ENCODE measurements around the gene ST3GAL6.

DNA sequence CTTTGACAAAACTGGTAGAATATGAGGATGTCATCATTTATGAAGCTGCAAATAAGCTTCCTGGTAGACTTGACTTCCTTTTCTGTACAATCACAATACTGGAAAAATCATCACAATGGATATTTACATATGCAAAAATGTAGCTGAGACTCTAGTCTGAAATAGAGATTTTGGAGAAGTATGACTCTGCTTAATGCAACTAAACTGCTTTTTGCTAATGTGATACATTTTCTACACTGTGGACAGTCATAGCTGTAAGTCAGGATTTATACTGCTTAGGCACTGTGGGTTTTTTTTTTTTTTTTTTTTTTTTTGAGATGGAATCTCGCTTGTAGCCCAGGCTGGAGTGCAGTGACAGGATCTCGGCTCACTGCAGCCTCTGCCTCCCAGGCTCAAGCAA, 34.5 kb upstream of the ST3GAL6 start:
- TF ChIP-seq RAD21 (IDR thresholded peaks at IDR 0.05; ENCODE audit: insufficient read depth, low read depth, low read length), result no peak
- no peak for TF ChIP-seq ZZZ3 (IDR thresholded peaks at IDR 0.05; ENCODE audit: control insufficient read depth, insufficient read length, low read depth)
- TF ChIP-seq, protein P1, sequence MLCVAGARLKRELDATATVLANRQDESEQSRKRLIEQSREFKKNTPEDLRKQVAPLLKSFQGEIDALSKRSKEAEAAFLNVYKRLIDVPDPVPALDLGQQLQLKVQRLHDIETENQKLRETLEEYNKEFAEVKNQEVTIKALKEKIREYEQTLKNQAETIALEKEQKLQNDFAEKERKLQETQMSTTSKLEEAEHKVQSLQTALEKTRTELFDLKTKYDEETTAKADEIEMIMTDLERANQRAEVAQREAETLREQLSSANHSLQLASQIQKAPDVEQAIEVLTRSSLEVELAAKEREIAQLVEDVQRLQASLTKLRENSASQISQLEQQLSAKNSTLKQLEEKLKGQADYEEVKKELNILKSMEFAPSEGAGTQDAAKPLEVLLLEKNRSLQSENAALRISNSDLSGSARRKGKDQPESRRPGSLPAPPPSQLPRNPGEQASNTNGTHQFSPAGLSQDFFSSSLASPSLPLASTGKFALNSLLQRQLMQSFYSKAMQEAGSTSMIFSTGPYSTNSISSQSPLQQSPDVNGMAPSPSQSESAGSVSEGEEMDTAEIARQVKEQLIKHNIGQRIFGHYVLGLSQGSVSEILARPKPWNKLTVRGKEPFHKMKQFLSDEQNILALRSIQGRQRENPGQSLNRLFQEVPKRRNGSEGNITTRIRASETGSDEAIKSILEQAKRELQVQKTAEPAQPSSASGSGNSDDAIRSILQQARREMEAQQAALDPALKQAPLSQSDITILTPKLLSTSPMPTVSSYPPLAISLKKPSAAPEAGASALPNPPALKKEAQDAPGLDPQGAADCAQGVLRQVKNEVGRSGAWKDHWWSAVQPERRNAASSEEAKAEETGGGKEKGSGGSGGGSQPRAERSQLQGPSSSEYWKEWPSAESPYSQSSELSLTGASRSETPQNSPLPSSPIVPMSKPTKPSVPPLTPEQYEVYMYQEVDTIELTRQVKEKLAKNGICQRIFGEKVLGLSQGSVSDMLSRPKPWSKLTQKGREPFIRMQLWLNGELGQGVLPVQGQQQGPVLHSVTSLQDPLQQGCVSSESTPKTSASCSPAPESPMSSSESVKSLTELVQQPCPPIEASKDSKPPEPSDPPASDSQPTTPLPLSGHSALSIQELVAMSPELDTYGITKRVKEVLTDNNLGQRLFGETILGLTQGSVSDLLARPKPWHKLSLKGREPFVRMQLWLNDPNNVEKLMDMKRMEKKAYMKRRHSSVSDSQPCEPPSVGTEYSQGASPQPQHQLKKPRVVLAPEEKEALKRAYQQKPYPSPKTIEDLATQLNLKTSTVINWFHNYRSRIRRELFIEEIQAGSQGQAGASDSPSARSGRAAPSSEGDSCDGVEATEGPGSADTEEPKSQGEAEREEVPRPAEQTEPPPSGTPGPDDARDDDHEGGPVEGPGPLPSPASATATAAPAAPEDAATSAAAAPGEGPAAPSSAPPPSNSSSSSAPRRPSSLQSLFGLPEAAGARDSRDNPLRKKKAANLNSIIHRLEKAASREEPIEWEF (IDR thresholded peaks at IDR 0.05; ENCODE audit: insufficient replicate concordance, low read depth, low read length), result no peak
- no peak for TF ChIP-seq RFX5 (IDR thresholded peaks at IDR 0.05; ENCODE audit: low read depth, low read length)
- TF ChIP-seq, protein P2, sequence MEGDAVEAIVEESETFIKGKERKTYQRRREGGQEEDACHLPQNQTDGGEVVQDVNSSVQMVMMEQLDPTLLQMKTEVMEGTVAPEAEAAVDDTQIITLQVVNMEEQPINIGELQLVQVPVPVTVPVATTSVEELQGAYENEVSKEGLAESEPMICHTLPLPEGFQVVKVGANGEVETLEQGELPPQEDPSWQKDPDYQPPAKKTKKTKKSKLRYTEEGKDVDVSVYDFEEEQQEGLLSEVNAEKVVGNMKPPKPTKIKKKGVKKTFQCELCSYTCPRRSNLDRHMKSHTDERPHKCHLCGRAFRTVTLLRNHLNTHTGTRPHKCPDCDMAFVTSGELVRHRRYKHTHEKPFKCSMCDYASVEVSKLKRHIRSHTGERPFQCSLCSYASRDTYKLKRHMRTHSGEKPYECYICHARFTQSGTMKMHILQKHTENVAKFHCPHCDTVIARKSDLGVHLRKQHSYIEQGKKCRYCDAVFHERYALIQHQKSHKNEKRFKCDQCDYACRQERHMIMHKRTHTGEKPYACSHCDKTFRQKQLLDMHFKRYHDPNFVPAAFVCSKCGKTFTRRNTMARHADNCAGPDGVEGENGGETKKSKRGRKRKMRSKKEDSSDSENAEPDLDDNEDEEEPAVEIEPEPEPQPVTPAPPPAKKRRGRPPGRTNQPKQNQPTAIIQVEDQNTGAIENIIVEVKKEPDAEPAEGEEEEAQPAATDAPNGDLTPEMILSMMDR (IDR thresholded peaks at IDR 0.05 in 2 of 3, conservative IDR thresholded peaks at IDR 0.05 in 1 of 3; ENCODE audit: control insufficient read depth in 2 of 3, extremely low read depth in 1 of 3, insufficient read depth in 1 of 3, low read depth in 3 of 3, low read length in 3 of 3), result no peak
- TF ChIP-seq FOS (IDR thresholded peaks at IDR 0.05; ENCODE audit: borderline replicate concordance, extremely low read depth, insufficient read length), result no peak
- TF ChIP-seq, protein P3, sequence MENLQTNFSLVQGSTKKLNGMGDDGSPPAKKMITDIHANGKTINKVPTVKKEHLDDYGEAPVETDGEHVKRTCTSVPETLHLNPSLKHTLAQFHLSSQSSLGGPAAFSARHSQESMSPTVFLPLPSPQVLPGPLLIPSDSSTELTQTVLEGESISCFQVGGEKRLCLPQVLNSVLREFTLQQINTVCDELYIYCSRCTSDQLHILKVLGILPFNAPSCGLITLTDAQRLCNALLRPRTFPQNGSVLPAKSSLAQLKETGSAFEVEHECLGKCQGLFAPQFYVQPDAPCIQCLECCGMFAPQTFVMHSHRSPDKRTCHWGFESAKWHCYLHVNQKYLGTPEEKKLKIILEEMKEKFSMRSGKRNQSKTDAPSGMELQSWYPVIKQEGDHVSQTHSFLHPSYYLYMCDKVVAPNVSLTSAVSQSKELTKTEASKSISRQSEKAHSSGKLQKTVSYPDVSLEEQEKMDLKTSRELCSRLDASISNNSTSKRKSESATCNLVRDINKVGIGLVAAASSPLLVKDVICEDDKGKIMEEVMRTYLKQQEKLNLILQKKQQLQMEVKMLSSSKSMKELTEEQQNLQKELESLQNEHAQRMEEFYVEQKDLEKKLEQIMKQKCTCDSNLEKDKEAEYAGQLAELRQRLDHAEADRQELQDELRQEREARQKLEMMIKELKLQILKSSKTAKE (IDR thresholded peaks at IDR 0.05; ENCODE audit: low read depth, poor library complexity, severe bottlenecking), result no peak
- no peak for TF ChIP-seq CEBPB (IDR thresholded peaks at IDR 0.05; ENCODE audit: borderline replicate concordance in 1 of 2, low read depth in 2 of 2, low read length in 2 of 2)
- TF ChIP-seq BACH1 (IDR thresholded peaks at IDR 0.05; ENCODE audit: borderline replicate concordance), result no peak
- TF ChIP-seq MEF2A (IDR thresholded peaks at IDR 0.05; ENCODE audit: insufficient read depth, low read depth, low read length), result no peak
- no peak for TF ChIP-seq EP300 (IDR thresholded peaks at IDR 0.05; ENCODE audit: borderline replicate concordance in 1 of 2, control insufficient read depth in 1 of 2, low read depth in 2 of 2, low read length in 2 of 2)
- TF ChIP-seq SREBF2 (IDR thresholded peaks at IDR 0.05; ENCODE audit: low read length), result no peak
